ENCODE data around the gene DNAH8. TPM values are rescaled to one million over a fixed set of nuclear protein-coding genes. Genes with fewer than 3 reads are reported as not detected.

DNAH8 gene
- total RNA-seq, 1 experiment from 2014 or later: not detected

DNA sequence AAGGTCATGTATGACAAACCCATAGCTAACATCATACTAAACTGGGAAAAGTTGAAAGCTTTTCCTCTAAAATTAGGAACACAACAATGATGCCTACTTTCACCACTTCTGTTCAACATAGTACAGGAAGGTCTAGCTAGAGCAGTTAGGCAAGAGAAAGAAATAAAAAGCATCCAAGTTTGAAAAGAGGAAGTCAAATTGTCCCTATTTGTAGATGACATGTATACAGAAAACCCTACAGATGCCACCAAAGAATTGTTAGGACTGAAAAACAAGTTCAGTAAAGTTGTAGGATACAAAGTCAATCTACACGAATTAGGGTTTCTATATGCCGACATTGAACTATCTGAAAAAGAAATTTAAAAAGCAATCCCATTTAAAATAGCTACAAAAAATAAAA is 244.0 kb downstream of the DNAH8 start:
- Histone ChIP-seq H3K36me3 (ENCODE audit: low read depth) (no peaks in the 10 kb centered on the region), H3K27me3 (ENCODE audit: insufficient read depth, low read depth) (peaks cover 4% of the 10 kb centered on the region; the same call in 1 of the 2 replicates), H3K4me2 (no peak overlapping the region), H3K9me2 (ENCODE audit: insufficient read depth) (no peaks in the 10 kb centered on the region), H3K9me3 (ENCODE audit: insufficient read depth, low read depth) (no peaks in the 10 kb centered on the region), H3K4me1 (replicated peaks; ENCODE audit: insufficient read depth) (no peaks in the 10 kb centered on the region), H3K27ac (no peak overlapping the region), H4K20me1 (ENCODE audit: insufficient read depth) (no peaks in the 10 kb centered on the region), H3K79me2 (ENCODE audit: low read depth) (no peaks in the 10 kb centered on the region), H2AFZ (no peak overlapping the region), H3K4me3 (no peak overlapping the region), H3F3A (ENCODE audit: insufficient read depth, low read depth) (no peaks in the 10 kb centered on the region)
- DNase-seq: no peak
- ChIA-PET POLR2A (ENCODE audit: unreplicated experiment) (no interaction called here), CTCF (no interaction called here)
- intact Hi-C loops (cut with micrococcal nuclease; ENCODE audit: unreplicated experiment): no loop called here
- no TSS peak for BruUV-seq (replicated peaks)
- TF ChIP-seq EZH2 (IDR thresholded peaks at IDR 0.05; ENCODE audit: low read depth): no peak
- TF ChIP-seq, protein P1, sequence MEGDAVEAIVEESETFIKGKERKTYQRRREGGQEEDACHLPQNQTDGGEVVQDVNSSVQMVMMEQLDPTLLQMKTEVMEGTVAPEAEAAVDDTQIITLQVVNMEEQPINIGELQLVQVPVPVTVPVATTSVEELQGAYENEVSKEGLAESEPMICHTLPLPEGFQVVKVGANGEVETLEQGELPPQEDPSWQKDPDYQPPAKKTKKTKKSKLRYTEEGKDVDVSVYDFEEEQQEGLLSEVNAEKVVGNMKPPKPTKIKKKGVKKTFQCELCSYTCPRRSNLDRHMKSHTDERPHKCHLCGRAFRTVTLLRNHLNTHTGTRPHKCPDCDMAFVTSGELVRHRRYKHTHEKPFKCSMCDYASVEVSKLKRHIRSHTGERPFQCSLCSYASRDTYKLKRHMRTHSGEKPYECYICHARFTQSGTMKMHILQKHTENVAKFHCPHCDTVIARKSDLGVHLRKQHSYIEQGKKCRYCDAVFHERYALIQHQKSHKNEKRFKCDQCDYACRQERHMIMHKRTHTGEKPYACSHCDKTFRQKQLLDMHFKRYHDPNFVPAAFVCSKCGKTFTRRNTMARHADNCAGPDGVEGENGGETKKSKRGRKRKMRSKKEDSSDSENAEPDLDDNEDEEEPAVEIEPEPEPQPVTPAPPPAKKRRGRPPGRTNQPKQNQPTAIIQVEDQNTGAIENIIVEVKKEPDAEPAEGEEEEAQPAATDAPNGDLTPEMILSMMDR (conservative IDR thresholded peaks at IDR 0.05): no peak

DNA sequence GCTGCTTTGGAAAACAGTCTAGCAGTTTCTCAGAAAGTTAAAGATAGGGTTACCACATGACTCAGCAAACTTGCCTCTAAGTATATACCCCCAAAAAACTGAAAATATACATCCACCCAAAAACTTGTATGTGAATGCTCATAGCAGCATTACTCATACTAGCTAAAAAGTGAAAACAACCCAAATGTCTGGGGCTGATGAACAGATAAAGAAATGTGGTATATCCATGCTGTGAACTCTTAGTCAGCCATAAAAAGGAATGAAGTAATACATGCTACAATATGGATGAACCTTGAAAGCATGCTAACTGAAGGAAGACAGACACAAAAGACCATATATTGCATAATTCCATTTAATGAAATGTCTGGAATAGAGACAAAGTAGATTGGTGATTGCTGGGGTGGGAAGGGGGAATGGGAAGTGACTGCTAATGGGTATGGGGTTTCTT is 253.6 kb downstream of the DNAH8 start:
- Histone ChIP-seq H3K27me3 (ENCODE audit: insufficient read depth, low read depth) (no peaks in the 10 kb centered on the region), H3K4me1 (replicated peaks; ENCODE audit: insufficient read depth) (no peaks in the 10 kb centered on the region), H3K36me3 (ENCODE audit: low read depth) (no peaks in the 10 kb centered on the region), H2AFZ (no peak overlapping the region), H3K9me3 (ENCODE audit: insufficient read depth, low read depth) (no peaks in the 10 kb centered on the region), H3K4me2 (no peak overlapping the region), H3K27ac (no peak overlapping the region), H3F3A (ENCODE audit: insufficient read depth, low read depth) (no peaks in the 10 kb centered on the region), H4K20me1 (ENCODE audit: insufficient read depth) (no peaks in the 10 kb centered on the region), H3K79me2 (ENCODE audit: low read depth) (no peaks in the 10 kb centered on the region), H3K9me2 (ENCODE audit: insufficient read depth) (no peaks in the 10 kb centered on the region), H3K4me3 (no peak overlapping the region)
- DNase-seq: no peak
- intact Hi-C loops (cut with micrococcal nuclease; ENCODE audit: unreplicated experiment): no loop called here
- TF ChIP-seq EZH2 (IDR thresholded peaks at IDR 0.05; ENCODE audit: low read depth): no peak
- TF ChIP-seq, protein P1 (conservative IDR thresholded peaks at IDR 0.05): no peak
- POLR2A ChIA-PET (ENCODE audit: unreplicated experiment): no interaction called here
- BruUV-seq (replicated peaks): no TSS peak
- CTCF ChIA-PET: no interaction called here

DNA sequence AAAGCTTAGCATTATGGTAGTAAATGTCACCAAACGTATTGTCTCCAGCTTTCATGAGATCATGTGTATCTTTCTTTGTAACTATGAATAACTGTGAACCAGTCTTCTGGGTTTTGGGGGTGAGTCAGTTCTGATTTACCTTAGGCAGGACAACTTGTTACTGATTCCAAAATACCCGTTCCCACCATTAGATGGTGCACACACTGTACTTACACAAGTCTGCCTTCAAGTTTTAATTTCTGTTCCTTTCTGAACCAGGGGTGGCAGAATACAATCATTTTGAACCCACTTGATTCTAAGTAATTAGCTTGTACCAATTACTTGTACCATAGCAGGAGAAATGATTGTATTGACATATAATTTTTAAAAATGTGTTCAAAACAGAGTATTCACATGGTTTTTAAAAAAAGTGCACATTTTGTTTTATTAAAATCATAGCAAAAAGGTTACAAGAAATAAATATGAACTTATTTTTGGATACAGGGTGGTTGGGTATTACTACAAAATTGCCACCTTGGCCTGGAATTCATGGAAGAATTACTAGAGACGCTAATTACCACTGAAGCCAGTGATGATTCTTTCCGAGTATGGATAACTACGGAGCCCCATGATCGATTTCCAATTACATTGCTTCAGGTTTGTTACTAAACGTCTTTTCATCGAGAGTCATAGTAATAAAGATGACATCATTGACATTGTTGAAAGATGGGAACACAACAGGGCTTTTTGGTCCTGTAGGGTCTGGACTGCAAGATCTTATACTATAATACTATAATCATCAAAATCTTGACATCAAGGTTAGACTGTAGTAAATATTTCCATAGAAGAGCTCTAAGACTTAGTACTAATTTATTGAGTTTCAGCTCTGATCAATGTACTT is 258.3 kb downstream of the DNAH8 start:
- Histone ChIP-seq H3K4me3 (no peak overlapping the region), H3K36me3 (ENCODE audit: low read depth) (no peaks in the 10 kb centered on the region), H3K4me1 (replicated peaks; ENCODE audit: insufficient read depth) (no peaks in the 10 kb centered on the region), H3K4me2 (no peak overlapping the region), H3K79me2 (ENCODE audit: low read depth) (no peaks in the 10 kb centered on the region), H3K9me2 (ENCODE audit: insufficient read depth) (no peaks in the 10 kb centered on the region), H3K9me3 (ENCODE audit: insufficient read depth, low read depth) (no peaks in the 10 kb centered on the region), H4K20me1 (ENCODE audit: insufficient read depth) (no peaks in the 10 kb centered on the region), H3K27ac (no peak overlapping the region), H3K27me3 (ENCODE audit: insufficient read depth, low read depth) (peaks cover 41% of the 10 kb centered on the region), H2AFZ (no peak overlapping the region), H3F3A (ENCODE audit: insufficient read depth, low read depth) (no peaks in the 10 kb centered on the region)
- ChIA-PET CTCF (interaction anchor here (0.6 kb wide), 2 partner anchors 313 to 409 kb away, joined by 3 to 4 read pairs; no protein-coding TSS in a partner anchor), POLR2A (ENCODE audit: unreplicated experiment) (no interaction called here)
- TF ChIP-seq, protein P1 (conservative IDR thresholded peaks at IDR 0.05): peak; percentile 79
- no peak for TF ChIP-seq EZH2 (IDR thresholded peaks at IDR 0.05; ENCODE audit: low read depth)
- DNase-seq: peak; percentile 15 to 67
- BruUV-seq (replicated peaks): no TSS peak
- intact Hi-C loops (cut with micrococcal nuclease; ENCODE audit: unreplicated experiment): loop anchor here (2.0 to 5.0 kb wide), 2 partner anchors 194 to 337 kb away; no protein-coding TSS in a partner anchor

Data from PC-9 (cell line).